HG03097 (cell line): ENCODE data around the gene SPNS3.

Experiments
- ATAC-seq: cut with Tn5 transposase; IDR thresholded peaks from one replicate; pipeline ENCODE4 v1.9.1; 2021; ENCODE audit not compliant: unreplicated experiment, low FRiP score

The SPNS3 gene

GRCh38 chr17:4426499-4427208, 7.1 kb upstream of the SPNS3 start:
- ATAC-seq: no peak

- no peak for ATAC-seq
Observed at GRCh38 chr17:4427505-4427904, 6.2 kb upstream of the SPNS3 start.

GRCh38 chr17:4436381-4436780, 2.6 kb downstream of the SPNS3 start:
- no peak for ATAC-seq

- no peak for ATAC-seq
Observed at GRCh38 chr17:4436846-4437245, 3.1 kb downstream of the SPNS3 start.

GRCh38 chr17:4438162-4438944, 4.6 kb downstream of the SPNS3 start:
- no peak for ATAC-seq

- ATAC-seq: no peak
Observed at GRCh38 chr17:4440021-4440420, 6.3 kb downstream of the SPNS3 start.

- no peak for ATAC-seq
Observed at GRCh38 chr17:4440690-4441686, 7.2 kb downstream of the SPNS3 start.

- no peak for ATAC-seq
Observed at GRCh38 chr17:4442582-4442981, 8.8 kb downstream of the SPNS3 start.

GRCh38 chr17:4443476-4443875, 9.7 kb downstream of the SPNS3 start:
- ATAC-seq: no peak

GRCh38 chr17:4444782-4445473, 11.2 kb downstream of the SPNS3 start:
- ATAC-seq: no peak

GRCh38 chr17:4445731-4446130, 12.0 kb downstream of the SPNS3 start:
- ATAC-seq: no peak

GRCh38 chr17:4446326-4447071, 12.8 kb downstream of the SPNS3 start:
- ATAC-seq: no peak

- no peak for ATAC-seq
Observed at GRCh38 chr17:4448197-4448980, 14.6 kb downstream of the SPNS3 start.

- ATAC-seq: no peak
Observed at GRCh38 chr17:4449736-4450135, 16.0 kb downstream of the SPNS3 start.

- ATAC-seq: no peak
Observed at GRCh38 chr17:4450710-4451316, 17.1 kb downstream of the SPNS3 start.

GRCh38 chr17:4453812-4454591, 20.3 kb downstream of the SPNS3 start:
- no peak for ATAC-seq

GRCh38 chr17:4460661-4461060, 26.9 kb downstream of the SPNS3 start:
- ATAC-seq: no peak
